CD4-positive, alpha-beta T cell treated with Interleukin-1 beta for 1 hour (primary cell): ENCODE measurements around the gene MARCHF5.

ENCODE experiments used
- DNase-seq, 2 donors: peaks; one replicate each; pipeline ENCODE4 v3.0.0-alpha.2; 2020 to 2022

The MARCHF5 gene

GRCh38 chr10:92290837-92291615 is at the start of gene MARCHF5, which contains the start of gene CPEB3:
TSS of gene MARCHF5 (plus strand) at chr10:92291167. CDS start at chr10:92291495, 328 bp downstream.
TSS of gene CPEB3 (minus strand) at chr10:92291078. CDS start at chr10:92240350, 50,728 bp downstream.
- DNase-seq, result peak; percentile 94 to 95

- DNase-seq, result no peak
Measured at GRCh38 chr10:92241501-92241900, 49.5 kb upstream of the MARCHF5 start.

GRCh38 chr10:92242380-92242779 is 48.6 kb upstream of the MARCHF5 start:
- no peak for DNase-seq

GRCh38 chr10:92242910-92243671 is 47.9 kb upstream of the MARCHF5 start:
- DNase-seq, result peak; percentile 43 to 48

GRCh38 chr10:92244796-92245195 is 46.2 kb upstream of the MARCHF5 start:
- no peak for DNase-seq

GRCh38 chr10:92248566-92248965 is 42.4 kb upstream of the MARCHF5 start:
- no peak for DNase-seq

GRCh38 chr10:92263396-92263795 is 27.6 kb upstream of the MARCHF5 start:
- DNase-seq, result no peak

GRCh38 chr10:92264249-92264648 is 26.7 kb upstream of the MARCHF5 start:
- DNase-seq, result no peak

GRCh38 chr10:92265687-92266258 is 25.2 kb upstream of the MARCHF5 start:
- no peak for DNase-seq

GRCh38 chr10:92267343-92267742 is 23.6 kb upstream of the MARCHF5 start:
- no peak for DNase-seq

- no peak for DNase-seq
Measured at GRCh38 chr10:92268748-92269147, 22.2 kb upstream of the MARCHF5 start.

- no peak for DNase-seq
Measured at GRCh38 chr10:92274071-92274470, 16.9 kb upstream of the MARCHF5 start.

- no peak for DNase-seq
Measured at GRCh38 chr10:92278996-92279696, 11.8 kb upstream of the MARCHF5 start.

GRCh38 chr10:92284112-92284704 is 6.8 kb upstream of the MARCHF5 start:
- no peak for DNase-seq

- DNase-seq, result peak; percentile 19 to 40
Measured at GRCh38 chr10:92290076-92290836, 711 bp upstream of the MARCHF5 start.

GRCh38 chr10:92291616-92291865 is 574 bp downstream of the MARCHF5 start:
- DNase-seq, result no peak

GRCh38 chr10:92291921-92292845 is 1.2 kb downstream of the MARCHF5 start:
- peak; percentile 42 to 53 for DNase-seq

- DNase-seq, result no peak
Measured at GRCh38 chr10:92298487-92298886, 7.5 kb downstream of the MARCHF5 start.

GRCh38 chr10:92303096-92303495 is 12.1 kb downstream of the MARCHF5 start:
- DNase-seq, result no peak

GRCh38 chr10:92304061-92304460 is 13.1 kb downstream of the MARCHF5 start:
- no peak for DNase-seq
